Endometrium (tissue), 2 donors: ENCODE data around the gene CSMD2.

ENCODE experiments used
- FAIRE-seq: peaks from 2 replicates; lab custom pipeline; 2012; peaks lifted over from hg19 to GRCh38; lab: Jason Lieb, UNC
- donor health status: control.
- donor health status: control.

Gene CSMD2

DNA sequence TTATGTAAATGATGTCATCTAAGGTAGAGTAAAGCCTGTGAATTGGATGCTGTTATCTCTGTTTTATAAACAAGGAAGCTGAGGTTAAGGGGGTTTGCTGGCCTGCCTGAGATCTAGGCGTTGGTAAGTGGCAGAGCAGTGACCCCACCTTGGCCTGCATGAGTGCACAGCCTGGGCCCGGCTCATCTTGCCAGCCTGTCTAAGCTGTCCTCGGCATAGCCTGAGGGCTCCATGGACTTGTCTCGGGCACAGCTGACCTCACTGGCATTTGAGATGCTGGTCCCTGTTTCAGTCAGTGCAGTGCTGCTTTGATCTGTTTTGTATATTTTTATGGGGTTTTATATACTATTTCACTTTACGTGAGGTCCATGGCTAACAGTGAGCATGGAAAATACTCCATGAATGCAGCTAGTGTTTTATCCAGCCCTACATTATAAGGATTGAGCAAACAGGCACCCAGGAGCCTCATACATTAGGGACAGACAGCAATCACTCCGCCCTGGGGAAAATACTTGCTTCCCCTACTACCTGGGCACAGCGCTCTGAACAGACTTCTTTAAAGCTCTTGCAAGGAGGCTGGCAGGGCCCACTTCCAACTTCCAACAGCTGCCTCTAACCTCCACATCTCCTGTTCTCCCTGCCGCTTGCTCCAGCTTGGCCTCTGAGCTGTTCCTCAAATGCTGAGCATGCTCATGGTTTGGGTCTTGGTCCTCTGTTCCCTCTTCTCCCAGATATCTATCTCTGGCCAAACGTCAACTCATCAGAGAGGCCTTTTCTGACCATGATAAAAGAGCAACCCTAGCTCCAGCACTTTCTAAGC, 451.8 kb downstream of the CSMD2 start:
- no peak for FAIRE-seq

- FAIRE-seq: no peak
Observed at GRCh38 chr1:33712186-33712585, 452.8 kb downstream of the CSMD2 start.

- FAIRE-seq: no peak
Observed at GRCh38 chr1:33711511-33711910, 453.5 kb downstream of the CSMD2 start.

- FAIRE-seq: no peak
Observed at GRCh38 chr1:33710967-33711366, 454.1 kb downstream of the CSMD2 start.

GRCh38 chr1:33709783-33710718, 455.0 kb downstream of the CSMD2 start:
- no peak for FAIRE-seq

DNA sequence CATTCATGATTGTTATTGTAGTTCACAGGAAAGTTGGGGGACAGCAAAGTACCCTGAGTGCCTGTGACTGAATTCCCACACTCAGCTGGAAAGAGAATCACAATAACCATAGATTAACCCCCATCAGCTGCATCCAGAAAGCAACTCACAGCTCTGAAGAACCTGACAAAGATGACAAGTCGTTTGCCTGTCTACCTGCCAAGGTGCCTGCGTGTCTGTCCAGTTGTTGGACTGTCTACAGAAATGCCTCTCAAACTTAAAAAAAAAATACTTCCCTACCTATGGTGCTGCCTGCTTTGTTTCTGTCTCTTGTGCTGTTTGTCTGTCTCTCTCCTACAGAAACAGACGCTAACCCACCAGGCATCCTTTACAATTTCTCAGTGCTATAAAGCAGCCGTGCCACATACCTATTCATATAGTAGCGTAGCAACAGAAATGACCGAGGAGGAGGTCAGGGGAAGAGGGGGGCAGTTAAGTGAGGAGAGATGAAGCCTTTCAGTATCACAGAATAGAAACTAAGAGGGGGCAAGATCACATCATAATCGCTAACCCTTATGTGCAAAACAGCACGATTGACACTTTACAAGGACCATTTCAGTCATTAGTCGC, 455.8 kb downstream of the CSMD2 start:
- no peak for FAIRE-seq

DNA sequence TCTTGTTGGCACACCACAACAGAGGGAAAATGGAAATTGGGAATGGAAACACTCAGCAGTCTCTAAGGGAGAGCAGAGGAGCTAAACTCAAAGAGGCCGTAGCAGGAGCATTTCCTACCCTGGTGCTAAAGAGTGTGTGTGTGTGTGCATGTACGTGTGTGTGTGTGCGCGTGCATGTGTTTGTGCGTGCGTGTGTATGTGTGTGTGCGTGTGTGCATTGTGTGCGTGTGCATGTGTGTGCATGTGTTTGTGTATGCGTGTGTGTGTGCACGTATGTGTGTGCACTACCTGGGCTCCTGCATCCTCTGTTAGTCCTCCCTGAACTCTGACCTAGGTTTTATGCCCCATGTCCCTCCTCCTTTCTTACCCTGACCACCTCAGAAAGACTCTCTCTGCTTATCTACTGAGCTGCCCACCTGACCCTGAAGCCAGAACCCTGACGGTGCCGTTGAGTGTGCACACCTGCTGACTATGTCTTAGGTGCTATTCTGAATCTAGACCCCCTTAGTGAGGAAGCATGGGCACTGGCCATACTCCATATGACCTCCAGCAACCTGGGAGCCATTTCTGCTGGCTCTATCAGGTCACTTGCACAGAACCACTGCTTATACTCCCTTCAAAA, 458.3 kb downstream of the CSMD2 start:
- no peak for FAIRE-seq

DNA sequence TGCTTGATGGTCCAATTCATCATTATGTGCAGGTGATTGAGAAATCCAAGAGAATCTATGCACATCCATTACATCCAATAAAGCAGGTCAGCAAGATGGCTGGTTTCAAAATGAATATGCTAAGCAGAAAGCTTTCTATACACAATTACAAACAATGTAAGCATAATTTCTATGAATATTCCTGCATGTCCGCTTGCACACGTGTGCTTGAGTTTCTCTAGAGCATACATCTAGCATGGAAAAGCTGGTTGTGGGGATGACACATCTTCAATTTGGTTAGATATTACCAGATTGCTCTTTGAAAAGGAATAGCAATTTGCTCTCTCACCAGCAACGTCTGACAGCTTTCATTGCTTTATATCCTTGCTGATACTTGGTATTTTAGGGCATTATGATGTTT, 461.6 kb downstream of the CSMD2 start:
- FAIRE-seq: no peak

- no peak for FAIRE-seq
Observed at GRCh38 chr1:33698361-33699035, 466.5 kb downstream of the CSMD2 start.

- FAIRE-seq: no peak
Observed at GRCh38 chr1:33697816-33698215, 467.2 kb downstream of the CSMD2 start.

GRCh38 chr1:33696962-33697361, 468.1 kb downstream of the CSMD2 start:
- FAIRE-seq: no peak

GRCh38 chr1:33696311-33696710, 468.7 kb downstream of the CSMD2 start:
- FAIRE-seq: no peak

GRCh38 chr1:33692206-33693188, 472.5 kb downstream of the CSMD2 start:
- FAIRE-seq: no peak

DNA sequence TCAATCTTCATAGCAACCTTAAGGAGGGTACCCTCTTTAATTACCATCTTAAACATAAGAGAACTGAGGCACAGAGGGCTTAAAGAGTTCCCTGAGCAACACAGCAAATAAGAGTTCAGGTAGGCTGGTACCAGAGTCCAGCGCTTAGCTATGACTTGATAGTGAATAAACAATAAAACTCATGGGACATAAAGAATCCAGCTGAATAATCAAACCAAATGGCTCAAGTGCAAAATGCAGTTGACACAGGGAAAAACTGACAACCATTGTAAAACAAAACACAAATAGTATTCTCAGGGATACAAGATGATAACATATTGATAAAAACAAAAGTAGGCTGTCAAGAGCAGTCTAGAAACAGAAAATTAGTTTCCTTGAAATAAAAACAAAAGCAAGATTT, 478.0 kb downstream of the CSMD2 start:
- no peak for FAIRE-seq

GRCh38 chr1:33686551-33686950, 478.5 kb downstream of the CSMD2 start:
- FAIRE-seq: no peak

DNA sequence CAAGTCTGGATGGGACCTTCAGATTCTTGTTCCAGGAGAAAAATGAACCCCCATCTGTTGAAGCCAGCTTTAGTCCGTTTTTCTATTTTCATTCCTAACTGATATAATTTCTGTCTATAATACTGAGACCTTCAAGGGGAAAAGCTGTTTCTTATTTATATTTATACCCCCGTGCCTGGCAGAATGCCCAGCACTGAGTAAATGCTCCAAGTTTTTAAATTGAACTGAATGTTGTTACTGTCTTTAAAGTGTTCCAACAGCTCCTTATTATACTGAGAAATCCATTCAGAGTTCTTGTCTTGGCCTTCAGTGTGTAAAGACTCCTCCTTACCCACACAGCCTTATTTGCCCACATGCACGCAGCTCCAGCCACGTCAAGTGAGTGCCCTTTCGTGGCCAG, 479.8 kb downstream of the CSMD2 start:
- no peak for FAIRE-seq

- FAIRE-seq: no peak
Observed at GRCh38 chr1:33684396-33685179, 480.4 kb downstream of the CSMD2 start.

DNA sequence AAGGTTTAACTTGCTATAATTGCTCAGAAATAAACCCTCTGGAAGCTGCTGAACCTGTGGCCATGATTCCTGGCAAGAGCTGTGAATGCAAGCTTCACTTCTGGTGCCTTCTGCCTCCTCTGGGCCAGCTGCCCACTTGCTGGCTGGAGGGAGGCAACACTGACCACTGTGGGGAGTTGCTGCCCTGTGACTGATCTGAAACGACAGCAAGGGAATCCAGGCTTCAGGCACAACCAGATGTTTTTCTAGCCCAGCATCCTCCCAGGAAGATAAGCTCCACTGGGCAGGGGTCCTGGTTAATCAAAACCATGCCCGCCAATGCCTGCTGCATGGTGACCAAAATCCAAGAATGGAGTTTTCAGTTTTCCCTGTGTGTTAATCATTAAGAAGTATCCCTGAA, 481.1 kb downstream of the CSMD2 start:
- FAIRE-seq: no peak

DNA sequence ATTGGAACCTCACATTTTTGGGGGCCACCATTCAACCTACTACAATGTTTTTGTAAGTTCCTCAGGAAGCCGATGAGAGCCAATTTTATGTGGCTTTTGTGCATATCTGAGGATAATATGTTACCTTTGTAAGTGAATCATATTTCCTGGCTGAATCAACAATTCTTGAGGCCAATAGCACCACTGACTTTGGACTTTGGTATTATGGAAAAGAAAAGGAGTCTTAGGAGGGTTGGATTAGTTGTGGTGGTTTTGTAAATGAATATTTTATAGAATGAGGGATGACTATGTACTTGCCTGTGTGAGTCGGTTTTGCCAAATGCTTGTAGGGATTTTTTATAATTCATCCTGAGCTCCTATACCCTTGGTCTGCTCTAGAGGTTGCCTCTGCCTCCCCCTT, 482.7 kb downstream of the CSMD2 start:
- no peak for FAIRE-seq
